ENCODE data around the gene SASH1.

DNA sequence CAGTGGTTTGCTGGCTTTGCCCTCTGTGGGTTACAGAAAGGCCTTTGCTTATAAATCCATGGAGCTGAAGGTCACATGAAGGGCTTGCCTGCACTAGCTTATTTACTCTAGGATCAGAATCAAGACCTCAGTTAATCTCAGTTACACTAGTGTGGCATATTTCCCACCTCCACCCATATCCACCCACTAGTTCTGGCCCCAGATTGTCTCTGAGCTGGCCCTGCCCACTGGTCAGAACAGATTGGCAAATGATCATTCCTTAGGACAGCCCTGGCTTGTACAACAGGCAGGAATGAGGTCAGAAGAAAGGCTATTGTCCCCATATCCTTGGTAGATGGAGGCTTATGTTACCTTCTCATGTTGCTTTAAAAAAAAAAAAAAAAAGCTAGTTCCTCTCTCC is 33.3 kb upstream of the SASH1 start:
- TF ChIP-seq, protein P1, sequence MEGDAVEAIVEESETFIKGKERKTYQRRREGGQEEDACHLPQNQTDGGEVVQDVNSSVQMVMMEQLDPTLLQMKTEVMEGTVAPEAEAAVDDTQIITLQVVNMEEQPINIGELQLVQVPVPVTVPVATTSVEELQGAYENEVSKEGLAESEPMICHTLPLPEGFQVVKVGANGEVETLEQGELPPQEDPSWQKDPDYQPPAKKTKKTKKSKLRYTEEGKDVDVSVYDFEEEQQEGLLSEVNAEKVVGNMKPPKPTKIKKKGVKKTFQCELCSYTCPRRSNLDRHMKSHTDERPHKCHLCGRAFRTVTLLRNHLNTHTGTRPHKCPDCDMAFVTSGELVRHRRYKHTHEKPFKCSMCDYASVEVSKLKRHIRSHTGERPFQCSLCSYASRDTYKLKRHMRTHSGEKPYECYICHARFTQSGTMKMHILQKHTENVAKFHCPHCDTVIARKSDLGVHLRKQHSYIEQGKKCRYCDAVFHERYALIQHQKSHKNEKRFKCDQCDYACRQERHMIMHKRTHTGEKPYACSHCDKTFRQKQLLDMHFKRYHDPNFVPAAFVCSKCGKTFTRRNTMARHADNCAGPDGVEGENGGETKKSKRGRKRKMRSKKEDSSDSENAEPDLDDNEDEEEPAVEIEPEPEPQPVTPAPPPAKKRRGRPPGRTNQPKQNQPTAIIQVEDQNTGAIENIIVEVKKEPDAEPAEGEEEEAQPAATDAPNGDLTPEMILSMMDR (conservative IDR thresholded peaks at IDR 0.05; ENCODE audit: low read depth, low read length), result no peak
- TF ChIP-seq EZH2phosphoT487 (IDR thresholded peaks at IDR 0.05; ENCODE audit: borderline replicate concordance, low read length), result no peak

All from PC-3 (cell line).